ENCODE results near the gene PIK3R6. TPM values are rescaled to one million over a fixed set of nuclear protein-coding genes. Genes with fewer than 3 reads are reported as not detected.

PIK3R6 gene
- total and polyA plus RNA-seq, 2 donors (not counting 1 experiment from before 2014, with no cell fraction given), result 2.8 to 11.0 TPM

DNA sequence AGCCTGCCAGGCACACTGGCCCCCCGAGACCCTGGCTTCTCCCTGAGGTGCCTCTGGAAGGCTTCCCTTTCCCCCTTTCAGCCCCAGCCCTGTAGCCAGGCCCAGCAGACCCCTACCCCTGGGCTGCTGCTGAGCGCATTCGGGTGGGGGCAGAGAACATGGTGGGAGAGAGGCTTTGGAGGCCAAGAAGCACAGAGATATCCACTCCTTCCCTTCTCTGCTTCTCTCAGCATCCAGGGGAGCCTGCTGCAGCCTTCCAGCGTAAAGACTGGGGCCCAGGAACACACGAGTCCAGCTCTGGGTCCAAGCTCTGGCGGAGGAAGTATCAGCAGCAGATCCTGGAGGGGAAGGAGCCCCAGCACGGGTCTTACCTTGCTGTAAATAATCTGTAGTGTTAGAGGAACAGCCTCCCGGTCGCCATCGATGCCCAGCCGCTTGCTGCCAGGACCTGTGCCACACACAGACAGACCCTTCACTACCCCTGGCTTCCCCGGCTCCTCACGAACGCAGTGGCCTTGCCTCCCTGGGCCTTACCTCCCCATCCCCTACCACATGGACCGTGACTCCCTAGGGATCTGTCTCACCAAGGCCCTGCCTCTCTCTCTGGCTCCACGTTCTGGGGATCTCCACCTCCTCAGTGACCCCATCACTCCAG lies 17.0 kb upstream of the PIK3R6 start:
- H3K27ac Mint-ChIP-seq, result no peak overlapping the region
- H3K27me3 Mint-ChIP-seq, result no peaks in the 10 kb centered on the region
- no peaks in the 10 kb centered on the region for H3K4me1 Mint-ChIP-seq
- TF ChIP-seq, protein P1, sequence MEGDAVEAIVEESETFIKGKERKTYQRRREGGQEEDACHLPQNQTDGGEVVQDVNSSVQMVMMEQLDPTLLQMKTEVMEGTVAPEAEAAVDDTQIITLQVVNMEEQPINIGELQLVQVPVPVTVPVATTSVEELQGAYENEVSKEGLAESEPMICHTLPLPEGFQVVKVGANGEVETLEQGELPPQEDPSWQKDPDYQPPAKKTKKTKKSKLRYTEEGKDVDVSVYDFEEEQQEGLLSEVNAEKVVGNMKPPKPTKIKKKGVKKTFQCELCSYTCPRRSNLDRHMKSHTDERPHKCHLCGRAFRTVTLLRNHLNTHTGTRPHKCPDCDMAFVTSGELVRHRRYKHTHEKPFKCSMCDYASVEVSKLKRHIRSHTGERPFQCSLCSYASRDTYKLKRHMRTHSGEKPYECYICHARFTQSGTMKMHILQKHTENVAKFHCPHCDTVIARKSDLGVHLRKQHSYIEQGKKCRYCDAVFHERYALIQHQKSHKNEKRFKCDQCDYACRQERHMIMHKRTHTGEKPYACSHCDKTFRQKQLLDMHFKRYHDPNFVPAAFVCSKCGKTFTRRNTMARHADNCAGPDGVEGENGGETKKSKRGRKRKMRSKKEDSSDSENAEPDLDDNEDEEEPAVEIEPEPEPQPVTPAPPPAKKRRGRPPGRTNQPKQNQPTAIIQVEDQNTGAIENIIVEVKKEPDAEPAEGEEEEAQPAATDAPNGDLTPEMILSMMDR (IDR thresholded peaks at IDR 0.05), result no peak
- no peak for TF ChIP-seq EZH2 (IDR thresholded peaks at IDR 0.05; ENCODE audit: borderline replicate concordance, insufficient read depth, low read depth, low read length, poor library complexity, severe bottlenecking)
- peaks cover 0 to 84% of the 10 kb centered on the region in 2 experiments for H3K36me3 ChIP-seq (replicated peaks in 1 of 2; ENCODE audit: control extremely low read depth in 1 of 2, control insufficient read depth in 1 of 2, extremely low read depth in 1 of 2, insufficient read depth in 2 of 2, low read length in 1 of 2)
- WGBS (ENCODE audit: insufficient coverage), result 92% methylated on average over 13 of the region's 16 CpGs
- no peak overlapping the region for H3K4me3 Mint-ChIP-seq
- H3K4me2 ChIP-seq (replicated peaks; ENCODE audit: low read depth, low read length, poor library complexity, severe bottlenecking), result no peak overlapping the region
- intact Hi-C loops (cut with micrococcal nuclease), result no loop called here
- ChIA-PET POLR2A (no interaction called here), CTCF (no interaction called here)
- DNase-seq (no peak), ATAC-seq (ENCODE audit: low read depth) (no peak)
- no peaks in the 10 kb centered on the region for H3K27me3 ChIP-seq (replicated peaks in 1 of 4; ENCODE audit: control extremely low read depth in 1 of 4, control insufficient read depth in 3 of 4, insufficient read depth in 4 of 4, low read length in 3 of 4)
- H2AFZ ChIP-seq (ENCODE audit: insufficient read depth, low read depth, low read length, poor library complexity, severe bottlenecking), result no peak overlapping the region
- no peak overlapping the region for H3K27ac ChIP-seq (ENCODE audit: low read length in 2 of 2)
- H4K20me1 ChIP-seq (ENCODE audit: control insufficient read depth, insufficient read depth, low read length, poor library complexity, severe bottlenecking), result peaks cover 10% of the 10 kb centered on the region
- no peak overlapping the region for H3K4me3 ChIP-seq (ENCODE audit: control extremely low read depth in 1 of 5, extremely low read depth in 1 of 5, insufficient read depth in 1 of 5, low read depth in 2 of 5, low read length in 4 of 5)
- H3K9me3 ChIP-seq (ENCODE audit: control extremely low read depth in 1 of 3, control insufficient read depth in 2 of 3, insufficient read depth in 1 of 3, low read length in 2 of 3), result peaks cover 0 to 14% (median 0%) of the 10 kb centered on the region in 3 donors
- no peaks in the 10 kb centered on the region for H3K79me2 ChIP-seq (ENCODE audit: control insufficient read depth, insufficient read depth, low read length)
- no peak overlapping the region for H3K9ac ChIP-seq (ENCODE audit: low read length)
- no peaks in the 10 kb centered on the region for H3K4me1 ChIP-seq (ENCODE audit: control insufficient read depth in 2 of 2, insufficient read depth in 2 of 2, low read length in 2 of 2)
- H3K9me3 Mint-ChIP-seq (ENCODE audit: insufficient read depth), result no peaks in the 10 kb centered on the region

DNA sequence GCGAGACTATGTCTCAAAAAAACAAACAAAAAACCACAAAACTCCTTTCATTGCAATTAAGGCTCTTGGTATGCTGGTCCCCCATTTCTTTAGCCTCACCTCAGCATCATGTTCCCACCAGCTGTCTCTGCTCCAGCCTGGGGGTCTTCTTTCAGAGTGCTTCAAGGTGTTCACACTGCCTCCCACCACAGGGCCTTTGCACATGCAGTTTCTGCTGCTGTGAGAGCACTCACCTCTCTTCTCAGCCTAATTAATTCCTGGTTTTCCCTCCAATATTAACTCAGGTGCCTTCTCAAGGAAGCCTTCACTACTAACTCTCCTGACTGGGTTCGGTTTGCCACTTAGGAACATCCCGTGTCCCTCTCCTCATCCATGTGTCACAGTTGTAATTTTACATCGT lies 15.9 kb upstream of the PIK3R6 start:
- no peaks in the 10 kb centered on the region for H3K9me3 Mint-ChIP-seq (ENCODE audit: insufficient read depth)
- H3K4me1 Mint-ChIP-seq, result no peaks in the 10 kb centered on the region
- DNase-seq, result no peak
- Histone ChIP-seq H3K4me1 (ENCODE audit: control insufficient read depth in 2 of 2, insufficient read depth in 2 of 2, low read length in 2 of 2) (no peaks in the 10 kb centered on the region), H3K4me3 (ENCODE audit: control extremely low read depth in 1 of 5, extremely low read depth in 1 of 5, insufficient read depth in 1 of 5, low read depth in 2 of 5, low read length in 4 of 5) (no peak overlapping the region), H3K79me2 (ENCODE audit: control insufficient read depth, insufficient read depth, low read length) (no peaks in the 10 kb centered on the region), H3K27me3 (replicated peaks in 1 of 4; ENCODE audit: control extremely low read depth in 1 of 4, control insufficient read depth in 3 of 4, insufficient read depth in 4 of 4, low read length in 3 of 4) (no peaks in the 10 kb centered on the region), H3K9ac (ENCODE audit: low read length) (no peak overlapping the region), H3K9me3 (ENCODE audit: control extremely low read depth in 1 of 3, control insufficient read depth in 2 of 3, insufficient read depth in 1 of 3, low read length in 2 of 3) (peaks cover 0 to 14% (median 0%) of the 10 kb centered on the region in 3 donors), H3K27ac (ENCODE audit: low read length in 2 of 2) (no peak overlapping the region), H2AFZ (ENCODE audit: insufficient read depth, low read depth, low read length, poor library complexity, severe bottlenecking) (no peak overlapping the region), H3K36me3 (replicated peaks in 1 of 2; ENCODE audit: control extremely low read depth in 1 of 2, control insufficient read depth in 1 of 2, extremely low read depth in 1 of 2, insufficient read depth in 2 of 2, low read length in 1 of 2) (peaks cover 0 to 80% of the 10 kb centered on the region in 2 experiments), H4K20me1 (ENCODE audit: control insufficient read depth, insufficient read depth, low read length, poor library complexity, severe bottlenecking) (peaks cover 10% of the 10 kb centered on the region), H3K4me2 (replicated peaks; ENCODE audit: low read depth, low read length, poor library complexity, severe bottlenecking) (no peak overlapping the region)
- no peak overlapping the region for H3K4me3 Mint-ChIP-seq
- no peaks in the 10 kb centered on the region for H3K27me3 Mint-ChIP-seq
- H3K27ac Mint-ChIP-seq, result no peak overlapping the region
- intact Hi-C loops (cut with micrococcal nuclease), result no loop called here
- ChIA-PET POLR2A (no interaction called here), CTCF (no interaction called here)
- 98% methylated on average over 4 of the region's 4 CpGs for WGBS (ENCODE audit: insufficient coverage)
- TF ChIP-seq, protein P1 (IDR thresholded peaks at IDR 0.05), result no peak
- no peak for TF ChIP-seq EZH2 (IDR thresholded peaks at IDR 0.05; ENCODE audit: borderline replicate concordance, insufficient read depth, low read depth, low read length, poor library complexity, severe bottlenecking)
- no peak for ATAC-seq (ENCODE audit: low read depth)

Measured in B cell (primary cell).